Loucy (cell line): ENCODE measurements around the gene CROCC2.

Experiments used
- H2AFZ ChIP-seq: fragments of 200-600 bp; sonication (generic); 2 replicates; pipeline ENCODE4 v1.6.0; 2016; ENCODE audit warnings: antibody characterized with exemption, mild to moderate bottlenecking, low read length, moderate library complexity
- H3F3A ChIP-seq: fragments of 200-600 bp; 2 replicates; pipeline ENCODE4 v1.6.0; 2016; ENCODE audit warnings: antibody characterized with exemption, low read depth, mild to moderate bottlenecking
- H3K27me3 ChIP-seq: fragments of 200-600 bp; sonication (generic); 2 replicates; pipeline ENCODE4 v1.6.1; 2014; ENCODE audit warnings: low read length, mild to moderate bottlenecking; ENCODE audit not compliant: insufficient read depth, poor library complexity, severe bottlenecking
- H3K36me3 ChIP-seq: fragments of 200-600 bp; sonication (generic); 2 replicates; pipeline ENCODE4 v1.6.1; 2016; ENCODE audit warnings: low read length; ENCODE audit not compliant: insufficient read depth
- H3K4me1 ChIP-seq: fragments of 200-600 bp; sonication (generic); 2 replicates; pipeline ENCODE4 v1.5.1; 2014; ENCODE audit warnings: low read length, mild to moderate bottlenecking; ENCODE audit not compliant: insufficient read depth, poor library complexity, severe bottlenecking
- H3K4me2 ChIP-seq: fragments of 200-600 bp; sonication (generic); 2 replicates; pipeline ENCODE4 v1.6.0; 2014; ENCODE audit warnings: antibody characterized with exemption, low read length, low read depth, mild to moderate bottlenecking; ENCODE audit not compliant: poor library complexity, severe bottlenecking
- H3K4me3 ChIP-seq: fragments of 200-600 bp; sonication (generic); 2 replicates; pipeline ENCODE4 v1.5.1; 2014; ENCODE audit warnings: low read length, mild to moderate bottlenecking, mixed read lengths; ENCODE audit not compliant: poor library complexity, severe bottlenecking
- H3K79me2 ChIP-seq: fragments of 200-600 bp; sonication (generic); 2 replicates; pipeline ENCODE4 v1.6.1; 2014; ENCODE audit warnings: low read length; ENCODE audit not compliant: insufficient read depth
- H3K9ac ChIP-seq: fragments of 200-600 bp; sonication (generic); 2 replicates; pipeline ENCODE4 v1.6.0; 2014; ENCODE audit warnings: mild to moderate bottlenecking, low read depth, low read length, moderate library complexity; ENCODE audit not compliant: poor library complexity, severe bottlenecking
- H3K9me2 ChIP-seq: fragments of 200-600 bp; sonication (generic); replicated peaks from 2 replicates; pipeline ENCODE4 v1.6.1; 2016; ENCODE audit warnings: low read depth, low read length, mixed read lengths
- H3K9me3 ChIP-seq: fragments of 200-600 bp; sonication (generic); 2 replicates; pipeline ENCODE4 v1.6.1; 2014; ENCODE audit warnings: mild to moderate bottlenecking, antibody characterized with exemption, low read length, low read depth; ENCODE audit not compliant: insufficient read depth
- H4K20me1 ChIP-seq: fragments of 200-600 bp; sonication (generic); 2 replicates; pipeline ENCODE4 v1.6.0; 2014; ENCODE audit warnings: antibody characterized with exemption, low read length, mild to moderate bottlenecking; ENCODE audit not compliant: insufficient read depth, poor library complexity, severe bottlenecking
- EZH2phosphoT487 ChIP-seq: fragments of 200-600 bp; IDR thresholded peaks from 2 replicates; pipeline ENCODE4 v1.6.1; 2018; ENCODE audit warnings: antibody characterized with exemption, mild to moderate bottlenecking, moderate library complexity, borderline replicate concordance
- TF ChIP-seq, protein P1 (sequence below): fragments of 200-600 bp; sonication (generic); conservative IDR thresholded peaks from 2 replicates; pipeline ENCODE4 v1.5.1; 2014; ENCODE audit warnings: mild to moderate bottlenecking, antibody characterized with exemption, low read length

CROCC2 gene

DNA sequence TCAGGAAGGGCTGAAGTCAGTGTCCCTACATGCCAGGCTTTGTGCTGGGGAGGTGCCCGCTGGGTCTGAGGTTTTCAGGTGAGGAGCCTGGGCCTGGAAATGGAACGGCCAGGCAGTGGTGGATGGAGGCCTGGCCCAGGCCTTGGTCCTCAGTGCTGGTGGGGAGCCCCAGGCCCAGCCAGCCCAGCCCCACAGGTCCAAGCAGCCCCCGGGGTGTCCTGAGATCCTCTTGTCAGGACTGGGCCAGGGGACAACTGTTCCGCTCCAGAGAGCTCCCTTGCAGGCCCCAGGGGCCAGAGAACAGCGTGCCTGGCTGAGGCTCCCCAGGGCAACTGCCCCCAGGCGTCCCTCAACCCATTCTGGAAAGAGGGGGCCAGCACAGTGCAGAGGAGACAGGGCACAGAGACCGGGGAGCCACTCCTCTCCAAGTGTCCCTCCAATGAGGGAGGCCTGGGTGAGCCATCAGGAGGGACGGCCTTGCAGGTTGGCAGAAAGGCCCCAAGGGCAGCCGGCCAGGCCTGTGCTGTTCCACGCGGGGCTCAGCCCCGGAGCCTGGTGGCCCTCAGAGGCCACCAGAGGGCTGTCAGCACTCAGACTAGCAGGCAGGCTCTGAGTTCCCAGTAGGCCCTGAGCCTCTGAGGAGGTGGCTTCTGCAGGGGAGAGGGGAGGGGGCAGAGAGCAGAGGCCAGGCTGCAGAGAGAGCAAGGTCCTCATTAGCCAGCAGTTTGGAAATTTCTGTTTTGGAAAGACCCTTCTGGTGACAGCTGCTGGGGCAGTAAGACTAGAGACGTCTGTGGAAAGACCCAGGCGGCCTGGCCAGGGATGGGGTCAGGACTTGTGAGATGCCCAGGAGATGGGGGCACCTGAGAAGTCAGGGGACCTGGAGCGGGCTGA is 62.8 kb downstream of the CROCC2 start:
- Histone ChIP-seq H3K9ac (no peak overlapping the region), H3K9me3 (peaks cover 6% of the 10 kb centered on the region; the same call in 1 of the 2 replicates), H3K36me3 (no peaks in the 10 kb centered on the region), H3K27me3 (no peaks in the 10 kb centered on the region), H3K4me1 (no peaks in the 10 kb centered on the region), H3K9me2 (no peaks in the 10 kb centered on the region), H3K4me2 (no peak overlapping the region), H4K20me1 (no peaks in the 10 kb centered on the region), H2AFZ (no peak overlapping the region), H3F3A (no peaks in the 10 kb centered on the region), H3K79me2 (no peaks in the 10 kb centered on the region), H3K4me3 (no peak overlapping the region)
- TF ChIP-seq EZH2phosphoT487 = no peak
- TF ChIP-seq, protein P1, sequence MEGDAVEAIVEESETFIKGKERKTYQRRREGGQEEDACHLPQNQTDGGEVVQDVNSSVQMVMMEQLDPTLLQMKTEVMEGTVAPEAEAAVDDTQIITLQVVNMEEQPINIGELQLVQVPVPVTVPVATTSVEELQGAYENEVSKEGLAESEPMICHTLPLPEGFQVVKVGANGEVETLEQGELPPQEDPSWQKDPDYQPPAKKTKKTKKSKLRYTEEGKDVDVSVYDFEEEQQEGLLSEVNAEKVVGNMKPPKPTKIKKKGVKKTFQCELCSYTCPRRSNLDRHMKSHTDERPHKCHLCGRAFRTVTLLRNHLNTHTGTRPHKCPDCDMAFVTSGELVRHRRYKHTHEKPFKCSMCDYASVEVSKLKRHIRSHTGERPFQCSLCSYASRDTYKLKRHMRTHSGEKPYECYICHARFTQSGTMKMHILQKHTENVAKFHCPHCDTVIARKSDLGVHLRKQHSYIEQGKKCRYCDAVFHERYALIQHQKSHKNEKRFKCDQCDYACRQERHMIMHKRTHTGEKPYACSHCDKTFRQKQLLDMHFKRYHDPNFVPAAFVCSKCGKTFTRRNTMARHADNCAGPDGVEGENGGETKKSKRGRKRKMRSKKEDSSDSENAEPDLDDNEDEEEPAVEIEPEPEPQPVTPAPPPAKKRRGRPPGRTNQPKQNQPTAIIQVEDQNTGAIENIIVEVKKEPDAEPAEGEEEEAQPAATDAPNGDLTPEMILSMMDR = no peak

DNA sequence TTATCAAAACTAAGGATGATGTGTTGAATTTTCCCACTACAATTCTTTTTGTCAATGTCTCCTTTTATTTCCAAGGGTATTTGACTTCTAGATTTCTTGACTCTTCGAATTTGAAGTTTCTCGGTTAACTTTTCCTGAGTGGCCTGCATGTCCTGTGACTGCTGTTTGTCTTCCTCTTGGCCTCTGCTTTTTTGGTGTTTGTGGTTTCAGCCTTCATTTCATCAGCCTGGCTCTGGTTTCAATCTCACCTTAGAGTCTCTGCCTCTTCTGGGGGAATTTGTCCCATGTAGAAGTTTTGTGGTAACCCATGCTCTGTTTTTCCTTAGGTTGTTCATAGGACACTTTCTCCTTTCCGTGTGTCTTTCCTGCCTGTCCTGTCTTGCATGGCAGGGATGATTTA is 64.0 kb downstream of the CROCC2 start:
- peaks cover 6% of the 10 kb centered on the region; the same call in 1 of the 2 replicates for H3K9me3 ChIP-seq
- no peaks in the 10 kb centered on the region for H3F3A ChIP-seq
- H4K20me1 ChIP-seq = no peaks in the 10 kb centered on the region
- no peaks in the 10 kb centered on the region for H3K79me2 ChIP-seq
- TF ChIP-seq EZH2phosphoT487 = no peak
- TF ChIP-seq, protein P1 = no peak
- H3K36me3 ChIP-seq = no peaks in the 10 kb centered on the region
- no peaks in the 10 kb centered on the region for H3K9me2 ChIP-seq
- no peak overlapping the region for H3K9ac ChIP-seq
- no peaks in the 10 kb centered on the region for H3K27me3 ChIP-seq
- no peak overlapping the region for H2AFZ ChIP-seq
- H3K4me2 ChIP-seq = no peak overlapping the region
- no peak overlapping the region for H3K4me3 ChIP-seq
- no peaks in the 10 kb centered on the region for H3K4me1 ChIP-seq

DNA sequence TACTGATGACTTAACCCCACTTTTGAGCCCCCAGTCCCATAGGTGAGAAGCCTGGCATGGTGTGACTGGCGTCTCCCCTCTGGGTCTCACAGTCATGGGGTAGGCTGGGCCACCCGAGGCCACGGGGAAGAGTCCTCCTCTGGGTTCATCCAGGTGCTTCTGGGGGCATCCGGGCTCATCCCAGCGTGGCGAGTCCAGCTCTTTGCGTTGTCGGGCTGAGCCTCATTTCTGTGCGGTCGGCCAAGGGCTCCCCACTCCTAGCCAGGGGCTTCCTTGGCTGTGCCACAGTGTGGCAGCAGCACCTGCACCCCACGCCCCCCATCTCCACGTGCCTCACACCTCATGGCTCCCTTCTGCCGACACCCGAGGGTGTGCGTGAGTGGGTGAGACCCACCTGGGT is 64.7 kb downstream of the CROCC2 start:
- Histone ChIP-seq H4K20me1 (no peaks in the 10 kb centered on the region), H3K79me2 (no peaks in the 10 kb centered on the region), H2AFZ (no peak overlapping the region), H3K9me3 (peaks cover 6% of the 10 kb centered on the region; the same call in 1 of the 2 replicates), H3F3A (no peaks in the 10 kb centered on the region), H3K27me3 (no peaks in the 10 kb centered on the region), H3K4me3 (no peak overlapping the region), H3K9me2 (no peaks in the 10 kb centered on the region), H3K36me3 (no peaks in the 10 kb centered on the region), H3K4me2 (no peak overlapping the region), H3K4me1 (no peaks in the 10 kb centered on the region), H3K9ac (no peak overlapping the region)
- TF ChIP-seq EZH2phosphoT487 = no peak
- TF ChIP-seq, protein P1 = no peak
